SU-DHL-6 (cell line): ENCODE results near the gene SLC4A5.

Experiments
- CTCF ChIP-seq: fragments of 200-600 bp; sonication (generic); IDR thresholded peaks from one replicate; pipeline ENCODE4 v1.5.1; 2017; ENCODE audit warnings: antibody characterized with exemption, mild to moderate bottlenecking, low read length, moderate library complexity; ENCODE audit not compliant: insufficient read depth, poor library complexity, severe bottlenecking
- EZH2phosphoT487 ChIP-seq: fragments of 200-600 bp; sonication (generic), shearing (Covaris generic); conservative IDR thresholded peaks from 2 replicates; pipeline ENCODE4 v1.6.1; 2018; ENCODE audit warnings: mild to moderate bottlenecking, antibody characterized with exemption, low read length, moderate library complexity, mixed read lengths

- TF ChIP-seq CTCF (no peak), EZH2phosphoT487 (no peak)
These were observed 123.2 kb downstream of the SLC4A5 start for GRCh38 chr2:74219846-74220486.
